Tibial nerve (tissue), 4 donors: ENCODE measurements around the gene RAB28. TPM values are rescaled to one million over a fixed set of nuclear protein-coding genes. Genes with fewer than 3 reads are reported as not detected.

Experiments used
- DNase-seq, 2 donors: peaks; one replicate each; pipeline ENCODE4 v3.0.0-alpha.2; 2019; ENCODE audit warnings: low spot score in 2 of 2
- H3K27ac ChIP-seq, 4 donors: fragments of 200-600 bp; sonication (generic) in 3 of 4; one replicate each; pipeline ENCODE4 v1.5.1; 2017 to 2019; ENCODE audit warnings: mild to moderate bottlenecking in 1 of 4
- H3K27me3 ChIP-seq, 2 donors: fragments of 200-600 bp; sonication (generic) in 1 of 2; one replicate each; pipeline versions ENCODE4 v1.5.1 to v1.6.0; 2017 to 2019
- H3K36me3 ChIP-seq, 3 donors: fragments of 200-600 bp; sonication (generic); one replicate each; pipeline ENCODE4 v1.5.1; 2018 to 2019
- H3K4me1 ChIP-seq, 4 donors: fragments of 200-600 bp; sonication (generic) in 3 of 4; one replicate each; pipeline ENCODE4 v1.5.1; 2017 to 2019
- H3K4me3 ChIP-seq, 4 donors: fragments of 200-600 bp; sonication (generic) in 3 of 4; one replicate each; pipeline ENCODE4 v1.5.1; 2017 to 2019; ENCODE audit warnings: mild to moderate bottlenecking in 1 of 4, moderate library complexity in 1 of 4
- H3K9me3 ChIP-seq, 4 donors: fragments of 200-600 bp; sonication (generic) in 3 of 4; one replicate each; pipeline ENCODE4 v1.5.1; 2017 to 2019
- CTCF ChIP-seq, 5 experiments: fragments of 200-600 bp in 3 of 5; fragments of 450-650 bp in 2 of 5; sonication (generic) in 3 of 5; IDR thresholded peaks; one replicate each; pipeline ENCODE4 v1.5.1; 2016 to 2019; ENCODE audit warnings: antibody characterized with exemption in 5 of 5, mild to moderate bottlenecking in 3 of 5, moderate library complexity in 2 of 5
- EP300 ChIP-seq, 2 donors: sonication (generic); formaldehyde crosslinking; IDR thresholded peaks; one replicate each; pipeline ENCODE4 v1.6.1; 2017; ENCODE audit warnings: antibody characterized with exemption in 2 of 2, mild to moderate bottlenecking in 1 of 2
- POLR2A ChIP-seq, 2 donors: fragments of 450-650 bp; IDR thresholded peaks; one replicate each; pipeline ENCODE4 v1.6.1; 2017; ENCODE audit warnings: antibody characterized with exemption in 2 of 2, mild to moderate bottlenecking in 2 of 2, moderate library complexity in 2 of 2
- WGBS, 2 donors: methylation state at CpG; one replicate each; pipeline ENCODE4 v1.1.5; 2018; 5-methylcytosine and 5-hydroxymethylcytosine counted together
- total RNA-seq, 4 donors: library from RNA; depleted of rRNA; stranded (reverse); fragments of >200 nt; gene quantifications; one replicate each; pipeline ENCODE4 v1.1.0, GENCODE V29; 2016

RAB28 gene
- total RNA-seq, 4 donors from 2014 or later, result 18.3 to 32.2 (median 28.5) TPM

GRCh38 chr4:13461191-13461905, 22.8 kb downstream of the RAB28 start:
- H3K36me3 ChIP-seq, result peaks cover 0 to 26% (median 0%) of the 10 kb centered on the region in 3 donors
- no peak for TF ChIP-seq EP300 (IDR thresholded peaks at IDR 0.05)
- TF ChIP-seq CTCF (IDR thresholded peaks at IDR 0.05), result no peak
- no peak for TF ChIP-seq POLR2A (IDR thresholded peaks at IDR 0.05)
- no peak overlapping the region for H3K27ac ChIP-seq
- H3K4me3 ChIP-seq, result no peak overlapping the region
- H3K27me3 ChIP-seq, result no peaks in the 10 kb centered on the region
- no peaks in the 10 kb centered on the region for H3K4me1 ChIP-seq
- peaks cover 0 to 8% (median 2%) of the 10 kb centered on the region in 4 donors for H3K9me3 ChIP-seq
- no peak for DNase-seq
- 66 to 70% methylated on average over 6 of the region's 6 CpGs for WGBS, 2 donors

- H3K4me1 ChIP-seq, result no peaks in the 10 kb centered on the region
- no peaks in the 10 kb centered on the region for H3K27me3 ChIP-seq
- H3K9me3 ChIP-seq, result no peaks in the 10 kb centered on the region
- WGBS, 2 donors, result 87 to 92% methylated on average over 3 to 4 of the region's 4 CpGs
- H3K27ac ChIP-seq, result no peak overlapping the region
- H3K4me3 ChIP-seq, result no peak overlapping the region
- DNase-seq, result no peak
- H3K36me3 ChIP-seq, result peaks cover 0 to 44% (median 0%) of the 10 kb centered on the region in 3 donors
- TF ChIP-seq POLR2A (IDR thresholded peaks at IDR 0.05), result no peak
- TF ChIP-seq CTCF (IDR thresholded peaks at IDR 0.05), result no peak
- TF ChIP-seq EP300 (IDR thresholded peaks at IDR 0.05), result no peak
These were observed 28.7 kb downstream of the RAB28 start for GRCh38 chr4:13455411-13455810.

- Histone ChIP-seq H3K27ac (no peak overlapping the region), H3K4me3 (no peak overlapping the region), H3K27me3 (no peaks in the 10 kb centered on the region), H3K36me3 (peaks cover 0 to 38% (median 0%) of the 10 kb centered on the region in 3 donors), H3K9me3 (no peaks in the 10 kb centered on the region), H3K4me1 (no peaks in the 10 kb centered on the region)
- WGBS, 2 donors, result 88% methylated on average over 1 of the region's 1 CpG; no CpG with 5 or more reads in 1 of the 2 donors
- no peak for TF ChIP-seq CTCF (IDR thresholded peaks at IDR 0.05)
- no peak for TF ChIP-seq EP300 (IDR thresholded peaks at IDR 0.05)
- TF ChIP-seq POLR2A (IDR thresholded peaks at IDR 0.05), result no peak
- no peak for DNase-seq
These were observed 29.4 kb downstream of the RAB28 start for GRCh38 chr4:13454786-13455185.

GRCh38 chr4:13452927-13453579, 31.1 kb downstream of the RAB28 start:
- no peak overlapping the region for H3K27ac ChIP-seq
- WGBS, 2 donors, result 94 to 97% methylated on average over 1 of the region's 1 CpG
- no peaks in the 10 kb centered on the region for H3K4me1 ChIP-seq
- peaks cover 0 to 22% (median 0%) of the 10 kb centered on the region in 3 donors for H3K36me3 ChIP-seq
- no peak for DNase-seq
- H3K27me3 ChIP-seq, result no peaks in the 10 kb centered on the region
- TF ChIP-seq EP300 (IDR thresholded peaks at IDR 0.05) (no peak), POLR2A (IDR thresholded peaks at IDR 0.05) (no peak)
- H3K9me3 ChIP-seq, result no peaks in the 10 kb centered on the region
- no peak overlapping the region for H3K4me3 ChIP-seq

- no peak overlapping the region for H3K27ac ChIP-seq
- DNase-seq, result no peak
- H3K4me1 ChIP-seq, result no peaks in the 10 kb centered on the region
- H3K9me3 ChIP-seq, result no peaks in the 10 kb centered on the region
- no peak overlapping the region for H3K4me3 ChIP-seq
- no peaks in the 10 kb centered on the region for H3K27me3 ChIP-seq
- peaks cover 0 to 5% (median 0%) of the 10 kb centered on the region in 3 donors for H3K36me3 ChIP-seq
- TF ChIP-seq POLR2A (IDR thresholded peaks at IDR 0.05), result no peak
- TF ChIP-seq EP300 (IDR thresholded peaks at IDR 0.05), result no peak
- TF ChIP-seq CTCF (IDR thresholded peaks at IDR 0.05), result no peak
- 83 to 84% methylated on average over 2 of the region's 2 CpGs for WGBS, 2 donors
These were observed 34.5 kb downstream of the RAB28 start for GRCh38 chr4:13449590-13449989.
